CD14-positive monocyte (primary cell): ENCODE measurements around the gene APH1B. TPM values are rescaled to one million over a fixed set of nuclear protein-coding genes. Genes with fewer than 3 reads are reported as not detected.

Experiments
- DNase-seq, 3 donors: peaks; one replicate each; pipeline ENCODE4 v3.0.0-alpha.2; 2011 to 2022
- H2AFZ ChIP-seq: 2 replicates; pipeline ENCODE4 v1.6.0; 2012; ENCODE audit warnings: mild to moderate bottlenecking, low read depth, low read length, inconsistent platforms; ENCODE audit not compliant: insufficient read depth, poor library complexity, severe bottlenecking
- H3K27ac ChIP-seq, 2 donors: 1 replicate in 1 of 2; 2 replicates in 1 of 2; pipeline ENCODE4 v1.5.1; 2012 to 2013; ENCODE audit warnings: low read length in 2 of 2, control low read depth in 1 of 2, inconsistent platforms in 1 of 2, low read depth in 1 of 2, mild to moderate bottlenecking in 1 of 2
- H3K27me3 ChIP-seq, 2 donors: one replicate each; pipeline versions ENCODE4 v1.6.0 to v1.6.1; 2011 to 2013; ENCODE audit warnings: low read length in 2 of 2; ENCODE audit not compliant: control insufficient read depth in 2 of 2, insufficient read depth in 2 of 2
- H3K36me3 ChIP-seq, 2 donors: replicated peaks in 1 of 2; 1 replicate in 1 of 2; 2 replicates in 1 of 2; pipeline versions ENCODE4 v1.5.1 to v1.6.1; 2012 to 2013; ENCODE audit warnings: low read length in 2 of 2, control low read depth in 1 of 2, inconsistent platforms in 1 of 2, mild to moderate bottlenecking in 1 of 2; ENCODE audit not compliant: insufficient read depth in 2 of 2, control insufficient read depth in 1 of 2
- H3K4me1 ChIP-seq, 2 donors: 1 replicate in 1 of 2; 2 replicates in 1 of 2; pipeline versions ENCODE4 v1.5.1 to v1.6.1; 2012 to 2013; ENCODE audit warnings: low read length in 2 of 2, control low read depth in 1 of 2, inconsistent platforms in 1 of 2, mild to moderate bottlenecking in 1 of 2, moderate library complexity in 1 of 2; ENCODE audit not compliant: insufficient read depth in 2 of 2, control insufficient read depth in 1 of 2
- H3K4me2 ChIP-seq: replicated peaks from 2 replicates; pipeline ENCODE3; 2012; ENCODE audit warnings: low read length, moderate library complexity, mild to moderate bottlenecking; ENCODE audit not compliant: poor library complexity, severe bottlenecking; ENCODE audit errors: extremely low read depth
- H3K4me3 ChIP-seq, 3 experiments: fragments of 200-600 bp in 1 of 3; sonication (generic) in 1 of 3; replicated peaks in 1 of 3; 1 replicate in 2 of 3; 2 replicates in 1 of 3; pipeline ENCODE4 v1.5.1; 2011 to 2013; ENCODE audit warnings: low read length in 3 of 3, mild to moderate bottlenecking in 3 of 3, control low read depth in 2 of 3, low read depth in 2 of 3, inconsistent platforms in 1 of 3, moderate library complexity in 1 of 3
- H3K79me2 ChIP-seq: 2 replicates; pipeline ENCODE4 v1.6.0; 2012; ENCODE audit warnings: mild to moderate bottlenecking, control low read depth, inconsistent platforms, low read length, moderate library complexity; ENCODE audit not compliant: insufficient read depth
- H3K9ac ChIP-seq: 2 replicates; pipeline ENCODE4 v1.6.0; 2017; ENCODE audit warnings: low read length, mild to moderate bottlenecking; ENCODE audit not compliant: insufficient read depth, poor library complexity, severe bottlenecking
- H3K9me3 ChIP-seq, 2 donors: replicated peaks in 1 of 2; 1 replicate in 1 of 2; 2 replicates in 1 of 2; pipeline versions ENCODE4 v1.5.1 to v1.6.1; 2012 to 2013; ENCODE audit warnings: low read length in 2 of 2, control low read depth in 1 of 2; ENCODE audit not compliant: control insufficient read depth in 1 of 2, insufficient read depth in 1 of 2
- H4K20me1 ChIP-seq: 2 replicates; pipeline ENCODE4 v1.6.0; 2012; ENCODE audit warnings: mild to moderate bottlenecking, low read length, control low read depth, moderate library complexity; ENCODE audit not compliant: insufficient read depth
- H3K27ac Mint-ChIP-seq, 7 donors: one replicate each; pipeline ENCODE4 v1.8.0; 2020; ENCODE audit warnings: mild to moderate bottlenecking in 7 of 7, mixed read lengths in 7 of 7, moderate library complexity in 6 of 7, inconsistent platforms in 2 of 7
- H3K27me3 Mint-ChIP-seq, 3 donors: one replicate each; pipeline ENCODE4 v1.8.0; 2021 to 2022; ENCODE audit warnings: low read depth in 3 of 3, mild to moderate bottlenecking in 3 of 3, mixed read lengths in 3 of 3, moderate library complexity in 3 of 3, inconsistent platforms in 1 of 3
- H3K36me3 Mint-ChIP-seq, 2 donors: one replicate each; pipeline ENCODE4 v1.8.0; 2020; ENCODE audit warnings: mixed read lengths in 2 of 2, inconsistent platforms in 1 of 2, mild to moderate bottlenecking in 1 of 2
- H3K4me1 Mint-ChIP-seq: one replicate; pipeline ENCODE4 v1.8.0; 2020; ENCODE audit warnings: mild to moderate bottlenecking, mixed read lengths
- H3K4me3 Mint-ChIP-seq, 2 donors: one replicate each; pipeline ENCODE4 v1.8.0; 2020; ENCODE audit warnings: mild to moderate bottlenecking in 2 of 2, mixed read lengths in 2 of 2, moderate library complexity in 1 of 2
- H3K9me3 Mint-ChIP-seq, 7 donors: one replicate each; pipeline ENCODE4 v1.8.0; 2020 to 2022; ENCODE audit warnings: mixed read lengths in 7 of 7, mild to moderate bottlenecking in 6 of 7, moderate library complexity in 6 of 7, inconsistent platforms in 2 of 7
- CTCF ChIP-seq: fragments of 200-600 bp; IDR thresholded peaks from one replicate; pipeline ENCODE4 v1.8.0; 2022; ENCODE audit warnings: antibody characterized with exemption, mild to moderate bottlenecking
- WGBS: methylation state at CpG from one replicate; pipeline ENCODE4 v1.1.5; 2013; ENCODE audit warnings: missing lambda C conversion rate; ENCODE audit not compliant: insufficient coverage; 5-methylcytosine and 5-hydroxymethylcytosine counted together
- intact Hi-C, 2 donors: fragments of 100-400 bp; cut with micrococcal nuclease; formaldehyde crosslinking; loops; one replicate each; pipeline versions ENCODE4 v1.15.0 to v1.15.1; 2023
- polyA plus RNA-seq, 3 donors: library from polyadenylated mRNA; depleted of rRNA in 1 of 3; unstranded in 2 of 3; stranded (reverse) in 1 of 3; fragments of 300-500 nt in 2 of 3; fragments of >200 nt in 1 of 3; fragmentation: Illumina TruSeq in 2 of 3; gene quantifications; 1 replicate in 2 of 3; 2 replicates in 1 of 3; pipeline ENCODE4 v1.2.3, GENCODE V29; 2012 to 2021

The APH1B gene
- polyA plus RNA-seq, 3 donors, result 13.6 to 57.1 (median 54.8) TPM

GRCh38 chr15:63332367-63333124, 55.1 kb downstream of the APH1B start:
- H3K4me1 Mint-ChIP-seq, result no peaks in the 10 kb centered on the region
- peak overlapping the region; percentile 2 for H2AFZ ChIP-seq
- no peaks in the 10 kb centered on the region for H3K4me1 ChIP-seq
- no peaks in the 10 kb centered on the region for H3K9me3 Mint-ChIP-seq
- no peak overlapping the region for H3K4me3 ChIP-seq
- no peak overlapping the region for H3K27ac ChIP-seq
- H3K36me3 Mint-ChIP-seq, result no peaks in the 10 kb centered on the region
- no peaks in the 10 kb centered on the region for H3K27me3 ChIP-seq
- no peaks in the 10 kb centered on the region for H3K36me3 ChIP-seq
- no peak overlapping the region for H3K27ac Mint-ChIP-seq
- H3K27me3 Mint-ChIP-seq, result peaks cover 2 to 5% (median 3%) of the 10 kb centered on the region in 3 donors
- no peaks in the 10 kb centered on the region for H3K79me2 ChIP-seq
- TF ChIP-seq CTCF, result no peak
- no peak overlapping the region for H3K4me3 Mint-ChIP-seq
- no peak overlapping the region for H3K9ac ChIP-seq
- H3K9me3 ChIP-seq, result no peaks in the 10 kb centered on the region
- no peak for DNase-seq
- WGBS, result 82% methylated on average over 6 of the region's 9 CpGs
- H3K4me2 ChIP-seq, result no peak overlapping the region
- intact Hi-C loops, result no loop called here
- H4K20me1 ChIP-seq, result no peaks in the 10 kb centered on the region

GRCh38 chr15:63334821-63335220, 57.4 kb downstream of the APH1B start:
- Mint-ChIP-seq H3K36me3 (no peaks in the 10 kb centered on the region), H3K4me3 (no peak overlapping the region), H3K27ac (no peak overlapping the region), H3K27me3 (peaks cover 0 to 3% (median 0%) of the 10 kb centered on the region in 3 donors), H3K9me3 (no peaks in the 10 kb centered on the region), H3K4me1 (no peaks in the 10 kb centered on the region)
- Histone ChIP-seq H4K20me1 (no peaks in the 10 kb centered on the region), H3K9me3 (no peaks in the 10 kb centered on the region), H3K4me2 (no peak overlapping the region), H3K27me3 (no peaks in the 10 kb centered on the region), H3K4me1 (no peaks in the 10 kb centered on the region), H3K36me3 (no peaks in the 10 kb centered on the region), H2AFZ (no peak overlapping the region), H3K9ac (no peak overlapping the region), H3K79me2 (no peaks in the 10 kb centered on the region), H3K27ac (no peak overlapping the region), H3K4me3 (no peak overlapping the region)
- no peak for DNase-seq
- 100% methylated on average over 1 of the region's 2 CpGs for WGBS
- intact Hi-C loops, result no loop called here
- no peak for TF ChIP-seq CTCF
